Esophagus muscularis mucosa (tissue), 4 donors: ENCODE measurements around the gene BACE2.

Experiments
- EP300 ChIP-seq: sonication (generic); formaldehyde crosslinking; IDR thresholded peaks from one replicate; pipeline ENCODE4 v1.6.1; 2017; ENCODE audit warnings: antibody characterized with exemption
- POLR2A ChIP-seq: fragments of 450-650 bp; IDR thresholded peaks from one replicate; pipeline ENCODE4 v1.6.1; 2017; ENCODE audit warnings: antibody characterized with exemption, moderate library complexity, mild to moderate bottlenecking, low read depth
- POLR2AphosphoS5 ChIP-seq, 2 donors: sonication (generic); formaldehyde crosslinking; IDR thresholded peaks; one replicate each; pipeline ENCODE4 v1.6.1; 2017; ENCODE audit warnings: antibody characterized with exemption in 2 of 2
- TF ChIP-seq, protein P1 (sequence below), 3 experiments: fragments of 200-600 bp in 2 of 3; fragments of 450-650 bp in 1 of 3; sonication (generic) in 2 of 3; IDR thresholded peaks; one replicate each; pipeline ENCODE4 v1.5.1; 2017 to 2019; ENCODE audit warnings: antibody characterized with exemption in 3 of 3, mild to moderate bottlenecking in 2 of 3, moderate library complexity in 1 of 3

DNA sequence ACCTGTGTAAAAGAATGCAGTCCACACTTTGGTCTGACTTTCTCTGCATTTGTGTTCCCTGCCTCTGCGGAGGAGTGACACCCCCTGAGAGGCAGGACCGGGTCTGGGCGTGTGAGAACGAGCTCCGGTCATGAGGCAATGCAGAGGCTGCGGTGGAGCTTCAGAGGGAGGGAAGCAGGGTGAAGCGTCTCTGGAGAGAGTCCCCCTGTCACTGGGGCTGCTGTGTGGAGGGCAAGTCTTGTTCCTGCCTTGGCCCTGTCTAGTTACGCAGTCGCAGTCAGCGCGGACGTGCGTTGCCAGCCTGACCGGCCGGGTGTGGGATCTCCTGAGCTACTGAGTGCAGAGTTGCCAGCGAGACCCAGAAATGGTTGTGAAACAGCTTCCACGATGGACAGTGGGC is 48.5 kb downstream of the BACE2 start:
- TF ChIP-seq POLR2A: no peak
- TF ChIP-seq, protein P1, sequence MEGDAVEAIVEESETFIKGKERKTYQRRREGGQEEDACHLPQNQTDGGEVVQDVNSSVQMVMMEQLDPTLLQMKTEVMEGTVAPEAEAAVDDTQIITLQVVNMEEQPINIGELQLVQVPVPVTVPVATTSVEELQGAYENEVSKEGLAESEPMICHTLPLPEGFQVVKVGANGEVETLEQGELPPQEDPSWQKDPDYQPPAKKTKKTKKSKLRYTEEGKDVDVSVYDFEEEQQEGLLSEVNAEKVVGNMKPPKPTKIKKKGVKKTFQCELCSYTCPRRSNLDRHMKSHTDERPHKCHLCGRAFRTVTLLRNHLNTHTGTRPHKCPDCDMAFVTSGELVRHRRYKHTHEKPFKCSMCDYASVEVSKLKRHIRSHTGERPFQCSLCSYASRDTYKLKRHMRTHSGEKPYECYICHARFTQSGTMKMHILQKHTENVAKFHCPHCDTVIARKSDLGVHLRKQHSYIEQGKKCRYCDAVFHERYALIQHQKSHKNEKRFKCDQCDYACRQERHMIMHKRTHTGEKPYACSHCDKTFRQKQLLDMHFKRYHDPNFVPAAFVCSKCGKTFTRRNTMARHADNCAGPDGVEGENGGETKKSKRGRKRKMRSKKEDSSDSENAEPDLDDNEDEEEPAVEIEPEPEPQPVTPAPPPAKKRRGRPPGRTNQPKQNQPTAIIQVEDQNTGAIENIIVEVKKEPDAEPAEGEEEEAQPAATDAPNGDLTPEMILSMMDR (IDR thresholded peaks at IDR 0.05): no peak
- TF ChIP-seq POLR2AphosphoS5 (IDR thresholded peaks at IDR 0.05): no peak
- TF ChIP-seq EP300: no peak
